ENCODE measurements around the gene SUN3.

Gene SUN3

GRCh38 chr7:47967123-47967522 is 61.8 kb downstream of the SUN3 start:
- Histone ChIP-seq H3K9me3 (ENCODE audit: insufficient read depth, low read length) (peaks cover 6% of the 10 kb centered on the region; the same call in 1 of the 2 replicates), H3K27me3 (ENCODE audit: insufficient read depth, insufficient read length) (no peaks in the 10 kb centered on the region), H3K36me3 (ENCODE audit: insufficient read depth, insufficient read length, low read length) (peaks cover 91% of the 10 kb centered on the region), H3K9ac (ENCODE audit: insufficient read length, low read depth) (no peak overlapping the region), H3K4me3 (ENCODE audit: insufficient read length, low read depth) (no peak overlapping the region), H3K4me1 (ENCODE audit: insufficient read depth, insufficient read length) (no peaks in the 10 kb centered on the region)
- TF ChIP-seq SUZ12 (IDR thresholded peaks at IDR 0.05; ENCODE audit: extremely low read depth, insufficient read depth, insufficient read length) (no peak), ZNF274 (IDR thresholded peaks at IDR 0.05; ENCODE audit: low read depth, low read length) (no peak), YY1 (IDR thresholded peaks at IDR 0.05; ENCODE audit: insufficient read depth, insufficient read length) (no peak)
- no peak for DNase-seq (ENCODE audit: low read depth, low spot score)

GRCh38 chr7:47965456-47965855 is 63.5 kb downstream of the SUN3 start:
- H3K36me3 ChIP-seq (ENCODE audit: insufficient read depth, insufficient read length, low read length), result peaks cover 85% of the 10 kb centered on the region
- H3K4me3 ChIP-seq (ENCODE audit: insufficient read length, low read depth), result no peak overlapping the region
- H3K4me1 ChIP-seq (ENCODE audit: insufficient read depth, insufficient read length), result no peaks in the 10 kb centered on the region
- peaks cover 21% of the 10 kb centered on the region; the same call in 1 of the 2 replicates for H3K9me3 ChIP-seq (ENCODE audit: insufficient read depth, low read length)
- H3K9ac ChIP-seq (ENCODE audit: insufficient read length, low read depth), result no peak overlapping the region
- no peak for DNase-seq (ENCODE audit: low read depth, low spot score)
- H3K27me3 ChIP-seq (ENCODE audit: insufficient read depth, insufficient read length), result no peaks in the 10 kb centered on the region
- TF ChIP-seq YY1 (IDR thresholded peaks at IDR 0.05; ENCODE audit: insufficient read depth, insufficient read length), result no peak
- TF ChIP-seq ZNF274 (IDR thresholded peaks at IDR 0.05; ENCODE audit: low read depth, low read length), result no peak
- no peak for TF ChIP-seq SUZ12 (IDR thresholded peaks at IDR 0.05; ENCODE audit: extremely low read depth, insufficient read depth, insufficient read length)

- H3K27me3 ChIP-seq (ENCODE audit: insufficient read depth, insufficient read length), result no peaks in the 10 kb centered on the region
- no peak overlapping the region for H3K4me3 ChIP-seq (ENCODE audit: insufficient read length, low read depth)
- H3K9me3 ChIP-seq (ENCODE audit: insufficient read depth, low read length), result peaks cover 31% of the 10 kb centered on the region; the same call in 1 of the 2 replicates
- no peaks in the 10 kb centered on the region for H3K4me1 ChIP-seq (ENCODE audit: insufficient read depth, insufficient read length)
- H3K36me3 ChIP-seq (ENCODE audit: insufficient read depth, insufficient read length, low read length), result peaks cover 65% of the 10 kb centered on the region
- H3K9ac ChIP-seq (ENCODE audit: insufficient read length, low read depth), result no peak overlapping the region
- TF ChIP-seq YY1 (IDR thresholded peaks at IDR 0.05; ENCODE audit: insufficient read depth, insufficient read length), result no peak
- no peak for TF ChIP-seq ZNF274 (IDR thresholded peaks at IDR 0.05; ENCODE audit: low read depth, low read length)
- TF ChIP-seq SUZ12 (IDR thresholded peaks at IDR 0.05; ENCODE audit: extremely low read depth, insufficient read depth, insufficient read length), result no peak
- DNase-seq (ENCODE audit: low read depth, low spot score), result no peak
Observed at GRCh38 chr7:47962262-47962661, 66.6 kb downstream of the SUN3 start.

GRCh38 chr7:47957156-47957555 is 71.8 kb downstream of the SUN3 start:
- Histone ChIP-seq H3K4me1 (ENCODE audit: insufficient read depth, insufficient read length) (no peaks in the 10 kb centered on the region), H3K9me3 (ENCODE audit: insufficient read depth, low read length) (peaks cover 25% of the 10 kb centered on the region; the same call in 1 of the 2 replicates), H3K9ac (ENCODE audit: insufficient read length, low read depth) (no peak overlapping the region), H3K36me3 (ENCODE audit: insufficient read depth, insufficient read length, low read length) (peaks cover 39% of the 10 kb centered on the region), H3K27me3 (ENCODE audit: insufficient read depth, insufficient read length) (no peaks in the 10 kb centered on the region), H3K4me3 (ENCODE audit: insufficient read length, low read depth) (no peak overlapping the region)
- TF ChIP-seq YY1 (IDR thresholded peaks at IDR 0.05; ENCODE audit: insufficient read depth, insufficient read length) (no peak), SUZ12 (IDR thresholded peaks at IDR 0.05; ENCODE audit: extremely low read depth, insufficient read depth, insufficient read length) (no peak), ZNF274 (IDR thresholded peaks at IDR 0.05; ENCODE audit: low read depth, low read length) (no peak)
- DNase-seq (ENCODE audit: low read depth, low spot score), result no peak

DNA sequence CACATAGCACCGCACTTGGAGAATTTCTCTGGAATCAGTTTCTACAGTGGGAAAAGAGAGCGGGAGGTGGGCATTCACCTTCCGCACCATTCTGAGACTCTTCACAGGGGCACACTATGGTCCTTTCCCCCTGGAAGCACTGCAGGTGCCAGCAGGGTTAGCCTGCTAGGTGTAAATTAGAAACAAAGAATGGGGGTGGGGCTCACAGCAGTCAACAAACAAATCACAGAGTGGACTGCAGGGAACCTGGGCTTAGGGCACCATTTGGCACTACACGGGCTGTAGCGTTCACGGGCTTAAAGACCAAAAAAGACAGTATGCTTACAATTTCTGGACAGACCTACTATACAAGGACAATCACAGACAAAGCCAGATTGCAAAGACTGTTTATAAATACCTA is 72.7 kb downstream of the SUN3 start:
- H3K27me3 ChIP-seq (ENCODE audit: insufficient read depth, insufficient read length), result no peaks in the 10 kb centered on the region
- no peak for TF ChIP-seq SUZ12 (IDR thresholded peaks at IDR 0.05; ENCODE audit: extremely low read depth, insufficient read depth, insufficient read length)
- no peak for TF ChIP-seq YY1 (IDR thresholded peaks at IDR 0.05; ENCODE audit: insufficient read depth, insufficient read length)
- no peak for TF ChIP-seq ZNF274 (IDR thresholded peaks at IDR 0.05; ENCODE audit: low read depth, low read length)
- H3K9ac ChIP-seq (ENCODE audit: insufficient read length, low read depth), result no peak overlapping the region
- peaks cover 30% of the 10 kb centered on the region for H3K36me3 ChIP-seq (ENCODE audit: insufficient read depth, insufficient read length, low read length)
- peaks cover 17% of the 10 kb centered on the region; the same call in 1 of the 2 replicates for H3K9me3 ChIP-seq (ENCODE audit: insufficient read depth, low read length)
- no peaks in the 10 kb centered on the region for H3K4me1 ChIP-seq (ENCODE audit: insufficient read depth, insufficient read length)
- H3K4me3 ChIP-seq (ENCODE audit: insufficient read length, low read depth), result no peak overlapping the region
- no peak for DNase-seq (ENCODE audit: low read depth, low spot score)

DNA sequence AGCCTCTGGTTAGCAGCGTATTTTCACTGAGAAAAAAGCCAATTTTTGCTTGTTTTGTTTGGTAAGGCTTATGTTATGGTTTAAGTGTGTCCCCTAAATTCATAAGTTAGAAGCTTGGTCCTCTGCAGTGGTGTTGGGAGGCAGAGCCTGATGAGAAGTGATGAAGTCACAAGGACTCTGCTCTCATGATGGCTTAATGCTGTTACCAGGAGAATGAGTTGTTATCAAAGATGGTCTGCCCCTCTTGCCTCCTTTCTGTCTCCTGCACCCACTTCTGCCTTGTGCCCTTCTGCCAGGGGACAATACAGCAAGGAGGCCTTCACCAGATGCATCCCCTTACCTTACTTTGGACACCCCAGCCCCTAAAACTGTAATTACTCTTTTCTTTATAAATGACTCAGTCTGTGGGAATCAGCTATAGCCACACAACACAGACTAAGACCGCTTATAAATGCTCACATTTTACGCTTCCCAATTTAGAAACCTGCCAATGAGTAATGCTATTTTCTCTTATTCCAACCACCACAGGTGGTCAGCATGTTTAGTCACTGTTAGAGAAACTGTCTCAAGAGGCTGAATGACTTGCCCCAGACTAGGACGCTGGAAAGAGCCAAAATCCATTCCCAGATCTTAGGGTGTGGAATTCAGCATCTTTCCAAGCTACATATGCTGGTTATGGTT is 74.5 kb downstream of the SUN3 start:
- H3K9ac ChIP-seq (ENCODE audit: insufficient read length, low read depth), result no peak overlapping the region
- H3K4me3 ChIP-seq (ENCODE audit: insufficient read length, low read depth), result no peak overlapping the region
- H3K9me3 ChIP-seq (ENCODE audit: insufficient read depth, low read length), result 0 out of 2 replicates have a peak, but pooled peaks cover 9% of the 10 kb centered on the region
- H3K36me3 ChIP-seq (ENCODE audit: insufficient read depth, insufficient read length, low read length), result peaks cover 29% of the 10 kb centered on the region
- H3K27me3 ChIP-seq (ENCODE audit: insufficient read depth, insufficient read length), result no peaks in the 10 kb centered on the region
- TF ChIP-seq SUZ12 (IDR thresholded peaks at IDR 0.05; ENCODE audit: extremely low read depth, insufficient read depth, insufficient read length) (no peak), ZNF274 (IDR thresholded peaks at IDR 0.05; ENCODE audit: low read depth, low read length) (no peak), YY1 (IDR thresholded peaks at IDR 0.05; ENCODE audit: insufficient read depth, insufficient read length) (no peak)
- peaks cover 3% of the 10 kb centered on the region for H3K4me1 ChIP-seq (ENCODE audit: insufficient read depth, insufficient read length)
- no peak for DNase-seq (ENCODE audit: low read depth, low spot score)

- no peaks in the 10 kb centered on the region for H3K27me3 ChIP-seq (ENCODE audit: insufficient read depth, insufficient read length)
- 0 out of 2 replicates have a peak, but pooled peaks cover 9% of the 10 kb centered on the region for H3K9me3 ChIP-seq (ENCODE audit: insufficient read depth, low read length)
- no peak for DNase-seq (ENCODE audit: low read depth, low spot score)
- no peak overlapping the region for H3K9ac ChIP-seq (ENCODE audit: insufficient read length, low read depth)
- peaks cover 29% of the 10 kb centered on the region for H3K36me3 ChIP-seq (ENCODE audit: insufficient read depth, insufficient read length, low read length)
- TF ChIP-seq SUZ12 (IDR thresholded peaks at IDR 0.05; ENCODE audit: extremely low read depth, insufficient read depth, insufficient read length), result no peak
- no peak for TF ChIP-seq ZNF274 (IDR thresholded peaks at IDR 0.05; ENCODE audit: low read depth, low read length)
- no peak for TF ChIP-seq YY1 (IDR thresholded peaks at IDR 0.05; ENCODE audit: insufficient read depth, insufficient read length)
- peaks cover 3% of the 10 kb centered on the region for H3K4me1 ChIP-seq (ENCODE audit: insufficient read depth, insufficient read length)
- no peak overlapping the region for H3K4me3 ChIP-seq (ENCODE audit: insufficient read length, low read depth)
Observed at GRCh38 chr7:47953822-47954221, 75.1 kb downstream of the SUN3 start.

All from NT2/D1 (cell line).